ENCODE data around the gene MAP3K12. TPM values are rescaled to one million over a fixed set of nuclear protein-coding genes. Genes with fewer than 3 reads are reported as not detected.

Gene MAP3K12
- total RNA-seq, 4 donors from 2014 or later: 12.6 to 20.1 (median 18.9) TPM

- H3K27ac ChIP-seq (replicated peaks in 1 of 4): peak overlapping the region; percentile 53 to 97 (median 54)
- TF ChIP-seq POLR2A (IDR thresholded peaks at IDR 0.05; ENCODE audit: low read depth) (no peak), EP300 (IDR thresholded peaks at IDR 0.05) (no peak), POLR2AphosphoS5 (IDR thresholded peaks at IDR 0.05) (peak; percentile 8 to 60)
- H3K4me1 ChIP-seq: peaks cover 32 to 79% (median 69%) of the 10 kb centered on the region in 4 donors
- H3K27me3 ChIP-seq: no peaks in the 10 kb centered on the region
- no peaks in the 10 kb centered on the region for H3K36me3 ChIP-seq
- peak overlapping the region in 2 of 4 donors; percentile 8 to 25 for H3K4me3 ChIP-seq
- 49% methylated on average over 5 of the region's 5 CpGs for WGBS
- no peak for DNase-seq (ENCODE audit: extremely low spot score)
- H3K9me3 ChIP-seq: no peaks in the 10 kb centered on the region
- intact Hi-C loops (cut with DNase I): no loop called here
These were observed 3.1 kb downstream of the MAP3K12 start for GRCh38 chr12:53495903-53496751.

GRCh38 chr12:53493610-53494391 lies 5.5 kb downstream of the MAP3K12 start:
- WGBS: 43% methylated on average over 11 of the region's 11 CpGs
- Histone ChIP-seq H3K4me3 (peak overlapping the region; percentile 67 to 75 (median 70)), H3K36me3 (no peaks in the 10 kb centered on the region), H3K9me3 (no peaks in the 10 kb centered on the region), H3K27ac (replicated peaks in 1 of 4) (peak overlapping the region; percentile 86 to 88 (median 86)), H3K4me1 (peaks cover 28 to 63% (median 56%) of the 10 kb centered on the region in 4 donors), H3K27me3 (no peaks in the 10 kb centered on the region)
- no peak for TF ChIP-seq POLR2A (IDR thresholded peaks at IDR 0.05; ENCODE audit: low read depth)
- TF ChIP-seq POLR2AphosphoS5 (IDR thresholded peaks at IDR 0.05): no peak
- TF ChIP-seq, protein P1, sequence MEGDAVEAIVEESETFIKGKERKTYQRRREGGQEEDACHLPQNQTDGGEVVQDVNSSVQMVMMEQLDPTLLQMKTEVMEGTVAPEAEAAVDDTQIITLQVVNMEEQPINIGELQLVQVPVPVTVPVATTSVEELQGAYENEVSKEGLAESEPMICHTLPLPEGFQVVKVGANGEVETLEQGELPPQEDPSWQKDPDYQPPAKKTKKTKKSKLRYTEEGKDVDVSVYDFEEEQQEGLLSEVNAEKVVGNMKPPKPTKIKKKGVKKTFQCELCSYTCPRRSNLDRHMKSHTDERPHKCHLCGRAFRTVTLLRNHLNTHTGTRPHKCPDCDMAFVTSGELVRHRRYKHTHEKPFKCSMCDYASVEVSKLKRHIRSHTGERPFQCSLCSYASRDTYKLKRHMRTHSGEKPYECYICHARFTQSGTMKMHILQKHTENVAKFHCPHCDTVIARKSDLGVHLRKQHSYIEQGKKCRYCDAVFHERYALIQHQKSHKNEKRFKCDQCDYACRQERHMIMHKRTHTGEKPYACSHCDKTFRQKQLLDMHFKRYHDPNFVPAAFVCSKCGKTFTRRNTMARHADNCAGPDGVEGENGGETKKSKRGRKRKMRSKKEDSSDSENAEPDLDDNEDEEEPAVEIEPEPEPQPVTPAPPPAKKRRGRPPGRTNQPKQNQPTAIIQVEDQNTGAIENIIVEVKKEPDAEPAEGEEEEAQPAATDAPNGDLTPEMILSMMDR (IDR thresholded peaks at IDR 0.05): no peak
- no peak for TF ChIP-seq EP300 (IDR thresholded peaks at IDR 0.05)
- DNase-seq (ENCODE audit: extremely low spot score): no peak
- intact Hi-C loops (cut with DNase I): no loop called here

- intact Hi-C loops (cut with DNase I): no loop called here
- Histone ChIP-seq H3K27ac (replicated peaks in 1 of 4) (peak overlapping the region; percentile 86 to 88 (median 86)), H3K4me1 (peaks cover 23 to 55% (median 48%) of the 10 kb centered on the region in 4 donors), H3K36me3 (peaks cover 0 to 3% (median 2%) of the 10 kb centered on the region in 4 donors), H3K9me3 (no peaks in the 10 kb centered on the region), H3K4me3 (peak overlapping the region; percentile 67 to 75 (median 70)), H3K27me3 (no peaks in the 10 kb centered on the region)
- TF ChIP-seq, protein P1 (IDR thresholded peaks at IDR 0.05): no peak
- peak; percentile 18 for TF ChIP-seq EP300 (IDR thresholded peaks at IDR 0.05)
- no peak for TF ChIP-seq POLR2A (IDR thresholded peaks at IDR 0.05; ENCODE audit: low read depth)
- peak; percentile 70 to 80 for TF ChIP-seq POLR2AphosphoS5 (IDR thresholded peaks at IDR 0.05)
- 2% methylated on average over 12 of the region's 52 CpGs for WGBS
- DNase-seq (ENCODE audit: extremely low spot score): peak; percentile 99
These were observed 6.2 kb downstream of the MAP3K12 start for GRCh38 chr12:53492830-53493609.

- Histone ChIP-seq H3K4me1 (peaks cover 23 to 47% (median 42%) of the 10 kb centered on the region in 4 donors), H3K36me3 (peaks cover 0 to 11% (median 9%) of the 10 kb centered on the region in 4 donors), H3K4me3 (peak overlapping the region; percentile 67 to 75 (median 70)), H3K9me3 (no peaks in the 10 kb centered on the region), H3K27me3 (no peaks in the 10 kb centered on the region), H3K27ac (replicated peaks in 1 of 4) (peak overlapping the region; percentile 86 to 88 (median 86))
- WGBS: 64% methylated on average over 20 of the region's 20 CpGs
- TF ChIP-seq POLR2AphosphoS5 (IDR thresholded peaks at IDR 0.05): no peak
- no peak for TF ChIP-seq POLR2A (IDR thresholded peaks at IDR 0.05; ENCODE audit: low read depth)
- no peak for TF ChIP-seq EP300 (IDR thresholded peaks at IDR 0.05)
- TF ChIP-seq, protein P1 (IDR thresholded peaks at IDR 0.05): no peak
- no peak for DNase-seq (ENCODE audit: extremely low spot score)
- intact Hi-C loops (cut with DNase I): no loop called here
These were observed 7.1 kb downstream of the MAP3K12 start for GRCh38 chr12:53492188-53492587.
